CD14-positive monocyte (primary cell): Measurements from ENCODE around the gene SPTBN5. TPM values are rescaled to one million over a fixed set of nuclear protein-coding genes. Genes with fewer than 3 reads are reported as not detected.

Experiments used
- DNase-seq, 3 donors: peaks; one replicate each; pipeline ENCODE4 v3.0.0-alpha.2; 2011 to 2022
- H2AFZ ChIP-seq: 2 replicates; pipeline ENCODE4 v1.6.0; 2012; ENCODE audit warnings: mild to moderate bottlenecking, low read depth, low read length, inconsistent platforms; ENCODE audit not compliant: insufficient read depth, poor library complexity, severe bottlenecking
- H3K27ac ChIP-seq, 2 donors: 1 replicate in 1 of 2; 2 replicates in 1 of 2; pipeline ENCODE4 v1.5.1; 2012 to 2013; ENCODE audit warnings: low read length in 2 of 2, control low read depth in 1 of 2, inconsistent platforms in 1 of 2, low read depth in 1 of 2, mild to moderate bottlenecking in 1 of 2
- H3K27me3 ChIP-seq, 2 donors: one replicate each; pipeline versions ENCODE4 v1.6.0 to v1.6.1; 2011 to 2013; ENCODE audit warnings: low read length in 2 of 2; ENCODE audit not compliant: control insufficient read depth in 2 of 2, insufficient read depth in 2 of 2
- H3K36me3 ChIP-seq, 2 donors: replicated peaks in 1 of 2; 1 replicate in 1 of 2; 2 replicates in 1 of 2; pipeline versions ENCODE4 v1.5.1 to v1.6.1; 2012 to 2013; ENCODE audit warnings: low read length in 2 of 2, control low read depth in 1 of 2, inconsistent platforms in 1 of 2, mild to moderate bottlenecking in 1 of 2; ENCODE audit not compliant: insufficient read depth in 2 of 2, control insufficient read depth in 1 of 2
- H3K4me1 ChIP-seq, 2 donors: 1 replicate in 1 of 2; 2 replicates in 1 of 2; pipeline versions ENCODE4 v1.5.1 to v1.6.1; 2012 to 2013; ENCODE audit warnings: low read length in 2 of 2, control low read depth in 1 of 2, inconsistent platforms in 1 of 2, mild to moderate bottlenecking in 1 of 2, moderate library complexity in 1 of 2; ENCODE audit not compliant: insufficient read depth in 2 of 2, control insufficient read depth in 1 of 2
- H3K4me2 ChIP-seq: replicated peaks from 2 replicates; pipeline ENCODE3; 2012; ENCODE audit warnings: low read length, moderate library complexity, mild to moderate bottlenecking; ENCODE audit not compliant: poor library complexity, severe bottlenecking; ENCODE audit errors: extremely low read depth
- H3K4me3 ChIP-seq, 3 experiments: fragments of 200-600 bp in 1 of 3; sonication (generic) in 1 of 3; replicated peaks in 1 of 3; 1 replicate in 2 of 3; 2 replicates in 1 of 3; pipeline ENCODE4 v1.5.1; 2011 to 2013; ENCODE audit warnings: low read length in 3 of 3, mild to moderate bottlenecking in 3 of 3, control low read depth in 2 of 3, low read depth in 2 of 3, inconsistent platforms in 1 of 3, moderate library complexity in 1 of 3
- H3K79me2 ChIP-seq: 2 replicates; pipeline ENCODE4 v1.6.0; 2012; ENCODE audit warnings: mild to moderate bottlenecking, control low read depth, inconsistent platforms, low read length, moderate library complexity; ENCODE audit not compliant: insufficient read depth
- H3K9ac ChIP-seq: 2 replicates; pipeline ENCODE4 v1.6.0; 2017; ENCODE audit warnings: low read length, mild to moderate bottlenecking; ENCODE audit not compliant: insufficient read depth, poor library complexity, severe bottlenecking
- H3K9me3 ChIP-seq, 2 donors: replicated peaks in 1 of 2; 1 replicate in 1 of 2; 2 replicates in 1 of 2; pipeline versions ENCODE4 v1.5.1 to v1.6.1; 2012 to 2013; ENCODE audit warnings: low read length in 2 of 2, control low read depth in 1 of 2; ENCODE audit not compliant: control insufficient read depth in 1 of 2, insufficient read depth in 1 of 2
- H4K20me1 ChIP-seq: 2 replicates; pipeline ENCODE4 v1.6.0; 2012; ENCODE audit warnings: mild to moderate bottlenecking, low read length, control low read depth, moderate library complexity; ENCODE audit not compliant: insufficient read depth
- H3K27ac Mint-ChIP-seq, 7 donors: one replicate each; pipeline ENCODE4 v1.8.0; 2020; ENCODE audit warnings: mild to moderate bottlenecking in 7 of 7, mixed read lengths in 7 of 7, moderate library complexity in 6 of 7, inconsistent platforms in 2 of 7
- H3K27me3 Mint-ChIP-seq, 3 donors: one replicate each; pipeline ENCODE4 v1.8.0; 2021 to 2022; ENCODE audit warnings: low read depth in 3 of 3, mild to moderate bottlenecking in 3 of 3, mixed read lengths in 3 of 3, moderate library complexity in 3 of 3, inconsistent platforms in 1 of 3
- H3K36me3 Mint-ChIP-seq, 2 donors: one replicate each; pipeline ENCODE4 v1.8.0; 2020; ENCODE audit warnings: mixed read lengths in 2 of 2, inconsistent platforms in 1 of 2, mild to moderate bottlenecking in 1 of 2
- H3K4me1 Mint-ChIP-seq: one replicate; pipeline ENCODE4 v1.8.0; 2020; ENCODE audit warnings: mild to moderate bottlenecking, mixed read lengths
- H3K4me3 Mint-ChIP-seq, 2 donors: one replicate each; pipeline ENCODE4 v1.8.0; 2020; ENCODE audit warnings: mild to moderate bottlenecking in 2 of 2, mixed read lengths in 2 of 2, moderate library complexity in 1 of 2
- H3K9me3 Mint-ChIP-seq, 7 donors: one replicate each; pipeline ENCODE4 v1.8.0; 2020 to 2022; ENCODE audit warnings: mixed read lengths in 7 of 7, mild to moderate bottlenecking in 6 of 7, moderate library complexity in 6 of 7, inconsistent platforms in 2 of 7
- WGBS: methylation state at CpG from one replicate; pipeline ENCODE4 v1.1.5; 2013; ENCODE audit warnings: missing lambda C conversion rate; ENCODE audit not compliant: insufficient coverage; 5-methylcytosine and 5-hydroxymethylcytosine counted together
- intact Hi-C, 2 donors: fragments of 100-400 bp; cut with micrococcal nuclease; formaldehyde crosslinking; loops; one replicate each; pipeline versions ENCODE4 v1.15.0 to v1.15.1; 2023
- polyA plus RNA-seq, 3 donors: library from polyadenylated mRNA; depleted of rRNA in 1 of 3; unstranded in 2 of 3; stranded (reverse) in 1 of 3; fragments of 300-500 nt in 2 of 3; fragments of >200 nt in 1 of 3; fragmentation: Illumina TruSeq in 2 of 3; gene quantifications; 1 replicate in 2 of 3; 2 replicates in 1 of 3; pipeline ENCODE4 v1.2.3, GENCODE V29; 2012 to 2021
- TF ChIP-seq, protein P1 (sequence below): fragments of 200-600 bp; IDR thresholded peaks from one replicate; pipeline ENCODE4 v1.8.0; 2022; ENCODE audit warnings: antibody characterized with exemption, mild to moderate bottlenecking

SPTBN5 gene
- polyA plus RNA-seq, 3 donors: 0.29 TPM; not detected in 2

DNA sequence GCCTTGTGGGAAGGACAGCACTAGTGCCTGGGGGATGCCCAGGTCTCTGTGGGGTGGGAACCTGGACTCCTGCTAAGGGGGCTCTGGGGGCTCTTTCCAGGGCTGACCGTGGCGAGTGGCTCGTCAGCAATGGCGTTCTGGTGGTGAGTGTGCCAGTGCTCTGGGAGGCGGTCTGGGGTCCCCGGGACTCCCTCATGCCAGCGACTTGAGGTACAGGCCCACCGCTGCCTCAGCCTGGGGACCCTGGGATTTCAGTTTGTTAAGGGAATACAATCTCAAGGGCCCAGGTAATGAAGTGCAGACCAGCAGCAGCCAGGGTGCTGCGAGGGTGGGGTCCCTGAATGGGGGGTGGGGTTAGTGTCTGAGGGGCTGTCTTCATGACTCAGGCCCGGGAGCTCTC, 52.7 kb downstream of the SPTBN5 start:
- H3K27me3 Mint-ChIP-seq: peaks cover 0 to 2% (median 1%) of the 10 kb centered on the region in 3 donors
- DNase-seq: no peak
- Histone ChIP-seq H3K79me2 (no peaks in the 10 kb centered on the region), H3K27ac (no peak overlapping the region), H4K20me1 (peaks cover 4% of the 10 kb centered on the region), H3K27me3 (no peaks in the 10 kb centered on the region), H3K9ac (no peak overlapping the region), H3K4me2 (no peak overlapping the region), H2AFZ (no peak overlapping the region), H3K4me1 (no peaks in the 10 kb centered on the region), H3K36me3 (peaks cover 51 to 72% of the 10 kb centered on the region in 2 donors), H3K9me3 (no peaks in the 10 kb centered on the region), H3K4me3 (no peak overlapping the region)
- H3K4me1 Mint-ChIP-seq: no peaks in the 10 kb centered on the region
- H3K9me3 Mint-ChIP-seq: no peaks in the 10 kb centered on the region
- intact Hi-C loops: no loop called here
- H3K4me3 Mint-ChIP-seq: no peak overlapping the region
- no peak overlapping the region for H3K27ac Mint-ChIP-seq
- WGBS: 97% methylated on average over 8 of the region's 10 CpGs
- H3K36me3 Mint-ChIP-seq: peaks cover 47 to 74% of the 10 kb centered on the region in 2 donors
- TF ChIP-seq, protein P1, sequence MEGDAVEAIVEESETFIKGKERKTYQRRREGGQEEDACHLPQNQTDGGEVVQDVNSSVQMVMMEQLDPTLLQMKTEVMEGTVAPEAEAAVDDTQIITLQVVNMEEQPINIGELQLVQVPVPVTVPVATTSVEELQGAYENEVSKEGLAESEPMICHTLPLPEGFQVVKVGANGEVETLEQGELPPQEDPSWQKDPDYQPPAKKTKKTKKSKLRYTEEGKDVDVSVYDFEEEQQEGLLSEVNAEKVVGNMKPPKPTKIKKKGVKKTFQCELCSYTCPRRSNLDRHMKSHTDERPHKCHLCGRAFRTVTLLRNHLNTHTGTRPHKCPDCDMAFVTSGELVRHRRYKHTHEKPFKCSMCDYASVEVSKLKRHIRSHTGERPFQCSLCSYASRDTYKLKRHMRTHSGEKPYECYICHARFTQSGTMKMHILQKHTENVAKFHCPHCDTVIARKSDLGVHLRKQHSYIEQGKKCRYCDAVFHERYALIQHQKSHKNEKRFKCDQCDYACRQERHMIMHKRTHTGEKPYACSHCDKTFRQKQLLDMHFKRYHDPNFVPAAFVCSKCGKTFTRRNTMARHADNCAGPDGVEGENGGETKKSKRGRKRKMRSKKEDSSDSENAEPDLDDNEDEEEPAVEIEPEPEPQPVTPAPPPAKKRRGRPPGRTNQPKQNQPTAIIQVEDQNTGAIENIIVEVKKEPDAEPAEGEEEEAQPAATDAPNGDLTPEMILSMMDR: no peak

- Histone ChIP-seq H3K36me3 (peaks cover 51 to 72% of the 10 kb centered on the region in 2 donors), H3K9me3 (no peaks in the 10 kb centered on the region)
- TF ChIP-seq, protein P1: no peak
These were observed 53.2 kb downstream of the SPTBN5 start for GRCh38 chr15:41840673-41841072.

More at GRCh38 chr15:41840673-41841072, 53.2 kb downstream of the SPTBN5 start:
- WGBS: 94% methylated on average over 11 of the region's 15 CpGs
- Mint-ChIP-seq H3K4me1 (no peaks in the 10 kb centered on the region), H3K27me3 (peaks cover 0 to 2% (median 1%) of the 10 kb centered on the region in 3 donors), H3K36me3 (peaks cover 48 to 70% of the 10 kb centered on the region in 2 donors), H3K27ac (peak overlapping the region in 1 of 7 donors; percentile 60), H3K4me3 (no peak overlapping the region), H3K9me3 (no peaks in the 10 kb centered on the region)
- no peak for DNase-seq
- Histone ChIP-seq H2AFZ (no peak overlapping the region), H3K27me3 (no peaks in the 10 kb centered on the region), H3K27ac (no peak overlapping the region), H3K4me2 (no peak overlapping the region), H3K4me3 (no peak overlapping the region), H3K9ac (no peak overlapping the region), H3K4me1 (no peaks in the 10 kb centered on the region), H3K79me2 (no peaks in the 10 kb centered on the region), H4K20me1 (peaks cover 8% of the 10 kb centered on the region)
- intact Hi-C loops: no loop called here
